Left cardiac atrium (tissue), 4 donors: ENCODE data around the gene ACTMAP. TPM values are rescaled to one million over a fixed set of nuclear protein-coding genes. Genes with fewer than 3 reads are reported as not detected.
A peak's percentile ranks its signal among the peaks of the same experiment; 100 is the strongest.
"Not testable (repeated sequence)": the region's sequence is repeated elsewhere in the genome, so short reads cannot be mapped to it uniquely, and the experiment has no call there.

Source experiments
- ATAC-seq, 2 donors: fragments of 200-7000 bp; cut with Tn5 transposase; one replicate each; pipeline ENCODE4 v1.9.1; 2020; ENCODE audit warnings: mild to moderate bottlenecking in 2 of 2, moderate library complexity in 2 of 2
- DNase-seq: peaks from one replicate; pipeline ENCODE4 v3.0.0-alpha.2; 2020
- intact Hi-C, 2 donors: fragments of 100-400 bp; cut with DNase I; formaldehyde crosslinking; loops; one replicate each; pipeline versions ENCODE4 v1.14.1 to v1.15.1; 2022 to 2023
- total RNA-seq, 2 donors: library from RNA; stranded (reverse); fragmentation: NEBNext Ultra II Directional; extraction: Animal tissue kit (Norgen Biotek cat#: 25700); gene quantifications; one replicate each; pipeline ENCODE4 v1.2.1, GENCODE V29; 2021
- donor health status: DM: no; HTN: yes; CAD: no.
- donor health status: DM: no; HTN: yes; CAD: no; lungs with severe emphysema.
- donor health status: DM: yes; HTN: yes; CAD: no.
- donor health status: Dilated cardiomyopathy.

Gene ACTMAP
- total RNA-seq, 2 donors from 2014 or later: 4.2 to 6.2 TPM

DNA sequence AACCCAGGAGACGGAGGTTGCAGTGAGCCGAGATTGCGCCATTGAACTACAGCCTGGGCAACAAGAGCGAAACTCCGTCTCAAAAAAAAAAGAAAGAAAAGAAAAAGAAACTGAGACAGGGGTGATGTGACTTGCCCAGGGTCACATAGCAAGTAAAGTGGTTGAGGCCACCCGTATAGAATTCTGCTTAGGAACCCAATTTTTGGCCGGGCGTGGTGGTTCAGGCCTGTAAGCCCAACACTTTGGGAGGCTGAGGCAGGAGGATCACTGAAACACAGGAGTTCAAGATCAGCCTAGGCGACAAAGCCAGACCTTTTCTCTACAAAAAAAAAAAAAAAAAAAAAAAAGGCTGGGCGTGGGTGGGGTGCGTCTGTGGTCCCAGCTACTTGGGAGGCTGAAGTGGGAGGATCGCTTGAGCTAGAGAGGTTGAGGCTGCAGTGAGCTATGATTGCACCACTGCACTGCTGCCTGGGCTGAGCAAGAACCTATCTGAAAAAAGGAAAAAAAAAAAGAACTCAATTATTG is 2.0 kb upstream of the ACTMAP start:
- DNase-seq (no peak), ATAC-seq (no peak)
- intact Hi-C loops: loop anchor here in 1 of 2 donors (5.0 kb wide), 1 partner anchor 35 kb away; the partner anchor contains the start of genes COQ8B and ITPKC

DNA sequence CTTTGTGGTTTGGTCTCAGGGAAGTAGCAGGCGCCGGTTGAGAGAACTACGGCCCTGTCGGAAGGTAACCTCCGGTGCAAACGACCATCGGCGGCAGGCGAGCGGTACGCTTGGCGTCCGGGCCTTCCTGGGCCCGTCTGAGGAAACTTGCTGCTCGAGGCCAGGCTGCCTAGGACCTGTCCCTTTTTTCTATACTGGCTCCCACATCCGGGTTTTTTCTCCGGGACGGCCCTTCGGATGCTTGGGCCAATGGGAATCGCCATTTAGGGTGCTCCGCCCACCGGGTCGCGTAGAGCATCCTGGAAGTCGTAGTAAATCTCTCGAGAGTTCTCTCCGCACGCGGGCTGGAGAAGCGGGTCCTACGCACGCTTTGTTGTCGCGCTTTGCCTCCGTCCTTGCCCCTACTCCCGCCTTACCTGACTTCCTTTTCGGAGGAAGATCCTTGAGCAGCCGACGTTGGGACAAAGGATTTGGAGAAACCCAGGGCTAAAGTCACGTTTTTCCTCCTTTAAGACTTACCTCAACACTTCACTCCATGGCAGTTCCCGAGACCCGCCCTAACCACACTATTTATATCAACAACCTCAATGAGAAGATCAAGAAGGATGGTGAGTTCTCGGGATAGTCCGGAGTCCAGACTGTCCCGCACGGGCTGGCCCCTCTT is 729 bp upstream of the ACTMAP start, which contains the start of gene SNRPA:
Gene SNRPA (plus strand): TSS at position 330 of the 664 bp plus-strand sequence. CDS start 206 bp downstream, at position 536.
- intact Hi-C loops: loop anchor here in 1 of 2 donors (5.0 kb wide), 1 partner anchor 34 kb away; the partner anchor contains the start of genes COQ8B and ITPKC
- DNase-seq (peak; percentile 98), ATAC-seq (peak; percentile 83 to 91)

GRCh38 chr19:40747536-40747935 is 2.7 kb downstream of the ACTMAP start:
- intact Hi-C loops: no loop called here
- DNase-seq: no peak
- no peak for ATAC-seq

- DNase-seq (no peak), ATAC-seq (peak in 1 of 2 donors; percentile 8)
- intact Hi-C loops: no loop called here
Observed at GRCh38 chr19:40745402-40745780, 4.9 kb downstream of the ACTMAP start.

DNA sequence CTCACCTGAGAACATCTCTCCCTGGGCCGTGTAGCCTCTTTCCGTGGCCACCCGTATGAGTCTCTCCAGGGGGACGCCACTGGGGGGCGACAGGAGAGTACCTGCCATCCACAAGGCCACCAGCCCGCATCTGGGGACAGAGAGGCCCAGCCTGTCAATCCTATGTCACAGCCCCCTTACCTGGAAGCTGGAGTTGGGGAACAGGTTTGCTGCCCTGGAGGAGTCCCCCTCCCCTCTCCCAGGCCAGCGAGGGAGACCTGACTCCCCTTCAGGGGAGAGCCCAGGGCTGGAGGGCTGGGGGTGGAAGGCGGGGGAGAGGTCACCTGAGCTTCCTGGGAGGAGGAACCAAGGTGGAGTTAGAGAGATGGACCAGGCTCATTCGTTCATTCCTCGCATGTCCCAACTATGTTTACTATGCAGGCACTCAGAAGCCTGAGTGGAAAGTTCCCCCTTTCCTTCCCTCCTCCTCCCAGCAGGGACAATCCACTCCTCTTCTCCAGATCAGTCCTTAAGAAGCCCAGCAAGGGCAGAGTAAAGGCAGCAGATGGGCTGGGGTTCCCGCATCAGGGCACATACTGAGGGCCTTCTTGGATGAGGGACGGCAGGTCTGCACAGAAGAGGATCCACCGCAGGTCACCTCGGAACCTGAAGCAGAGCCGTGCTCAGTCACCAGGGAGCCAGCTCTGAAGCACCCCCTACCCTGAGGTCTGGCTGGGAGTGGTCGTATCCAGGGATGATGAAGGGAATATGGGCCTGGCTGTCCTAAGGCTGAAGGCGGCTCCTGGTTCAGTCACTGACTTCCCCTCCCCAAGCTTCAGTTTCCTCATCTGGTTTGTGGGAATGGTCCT is 5.5 kb downstream of the ACTMAP start:
- ATAC-seq (no peak), DNase-seq (no peak)
- intact Hi-C loops: no loop called here

GRCh38 chr19:40743926-40744325 is 6.4 kb downstream of the ACTMAP start:
- DNase-seq: no peak
- no peak for ATAC-seq
- intact Hi-C loops: no loop called here

GRCh38 chr19:40742886-40743285 is 7.4 kb downstream of the ACTMAP start:
- DNase-seq: no peak
- intact Hi-C loops: no loop called here
- ATAC-seq: no peak

DNA sequence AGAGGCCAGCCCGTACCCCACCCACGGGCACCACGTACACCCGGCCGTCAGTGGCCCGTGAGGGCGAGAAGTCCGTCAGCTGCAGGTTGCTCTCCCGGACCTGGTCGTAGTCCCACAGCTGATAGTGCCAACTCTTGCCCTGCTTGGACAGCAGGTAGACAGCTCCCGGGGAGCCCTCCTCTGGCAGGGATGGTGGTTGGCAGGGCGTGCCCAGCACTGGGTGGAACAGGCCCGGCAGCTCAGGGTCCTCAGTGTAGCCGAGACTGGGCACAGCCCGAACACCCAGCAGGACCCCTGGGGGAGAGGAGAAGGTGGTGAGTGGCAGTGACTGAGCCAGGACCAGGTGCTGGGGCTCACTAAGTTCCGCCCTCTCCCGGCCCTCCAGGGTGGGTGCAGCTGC is 7.8 kb downstream of the ACTMAP start:
- ATAC-seq (peak in 1 of 2 donors; percentile 6), DNase-seq (no peak)
- intact Hi-C loops: no loop called here

DNA sequence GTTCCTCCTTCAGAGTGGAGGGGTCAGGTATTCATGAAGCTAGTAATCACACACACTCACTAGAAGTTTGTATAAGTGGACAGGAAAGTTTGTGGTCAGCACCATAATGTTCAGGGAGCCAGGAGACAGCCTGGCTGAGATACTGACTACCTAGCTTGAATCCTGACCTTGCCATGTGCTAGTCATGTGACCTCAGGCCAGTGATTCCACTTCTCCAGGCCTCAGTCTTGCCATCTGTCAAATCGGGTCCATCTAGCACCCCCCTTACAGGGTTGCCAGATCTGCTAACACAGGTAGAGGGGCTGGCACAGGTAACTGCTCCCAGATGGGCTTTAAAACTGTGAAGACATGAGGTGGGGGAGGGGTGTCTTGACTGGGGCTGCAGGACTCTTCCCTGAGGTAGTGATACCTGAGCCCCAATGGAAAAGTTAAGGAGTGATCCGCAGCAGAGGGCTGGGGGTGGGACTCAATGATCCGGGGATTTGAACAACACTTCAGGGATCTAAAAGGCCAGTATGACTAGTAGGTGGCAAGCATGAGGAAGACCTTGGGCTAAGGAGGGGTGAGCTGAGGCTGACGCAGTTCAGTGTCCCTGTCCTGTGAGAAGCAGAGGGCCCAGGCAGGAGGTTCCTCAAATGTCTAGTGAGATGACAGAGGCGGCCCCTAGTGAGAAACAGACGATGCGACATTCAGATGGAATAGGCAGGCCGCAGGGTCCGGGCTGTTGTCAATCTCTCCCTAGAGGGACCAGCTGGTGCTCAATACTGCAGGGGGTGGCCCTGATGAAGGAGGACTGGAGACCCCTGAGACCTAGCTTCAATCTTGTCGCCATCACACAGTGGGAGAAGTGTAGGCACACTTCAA is 8.5 kb downstream of the ACTMAP start:
- DNase-seq: no peak
- ATAC-seq: no peak
- intact Hi-C loops: no loop called here

- ATAC-seq (peak; percentile 6 to 89), DNase-seq (peak; percentile 56)
- intact Hi-C loops: no loop called here
Observed at GRCh38 chr19:40740747-40741146, 9.5 kb downstream of the ACTMAP start.

DNA sequence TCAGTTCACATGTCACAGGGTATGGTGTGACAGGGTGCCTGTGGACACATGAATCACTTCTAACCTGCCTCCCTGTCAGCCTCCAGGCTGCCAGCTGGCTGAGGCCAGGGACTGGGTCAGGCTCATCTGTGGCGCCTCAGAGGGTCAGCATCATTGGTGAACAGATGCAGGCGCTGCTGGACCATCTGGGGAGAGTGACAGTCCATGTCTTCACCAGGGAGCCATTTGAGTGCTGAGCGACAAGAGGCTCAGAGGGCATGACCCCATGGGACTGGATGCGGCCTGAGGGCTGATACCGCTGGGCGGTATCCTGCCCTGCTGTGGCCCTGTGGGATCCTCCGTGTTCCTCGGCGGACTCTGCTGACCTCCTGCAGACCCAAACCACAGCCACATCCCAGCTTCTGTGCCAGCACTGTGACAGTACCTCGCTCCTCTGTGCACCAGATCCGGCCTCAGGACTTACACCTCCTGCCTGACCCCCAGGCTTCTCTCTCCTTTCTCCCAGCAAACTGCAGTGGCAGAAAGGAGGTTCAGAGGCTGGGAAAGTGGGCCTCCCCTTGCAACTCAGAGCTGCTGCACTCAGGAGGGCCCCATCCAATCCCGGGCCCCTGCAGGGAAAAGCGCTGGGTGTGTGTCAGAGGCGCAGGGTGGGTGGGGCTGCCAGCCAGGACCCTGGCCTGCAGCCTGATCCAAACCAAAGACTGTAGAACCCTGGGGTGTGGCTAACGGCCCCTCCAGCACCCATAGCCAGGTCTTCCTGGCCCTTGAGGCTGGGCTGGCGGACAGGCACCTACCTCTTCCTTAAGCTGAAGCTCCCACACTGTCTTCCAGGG is 10.2 kb downstream of the ACTMAP start:
- ATAC-seq (peak in 1 of 2 donors; percentile 6), DNase-seq (no peak)
- intact Hi-C loops: no loop called here

DNA sequence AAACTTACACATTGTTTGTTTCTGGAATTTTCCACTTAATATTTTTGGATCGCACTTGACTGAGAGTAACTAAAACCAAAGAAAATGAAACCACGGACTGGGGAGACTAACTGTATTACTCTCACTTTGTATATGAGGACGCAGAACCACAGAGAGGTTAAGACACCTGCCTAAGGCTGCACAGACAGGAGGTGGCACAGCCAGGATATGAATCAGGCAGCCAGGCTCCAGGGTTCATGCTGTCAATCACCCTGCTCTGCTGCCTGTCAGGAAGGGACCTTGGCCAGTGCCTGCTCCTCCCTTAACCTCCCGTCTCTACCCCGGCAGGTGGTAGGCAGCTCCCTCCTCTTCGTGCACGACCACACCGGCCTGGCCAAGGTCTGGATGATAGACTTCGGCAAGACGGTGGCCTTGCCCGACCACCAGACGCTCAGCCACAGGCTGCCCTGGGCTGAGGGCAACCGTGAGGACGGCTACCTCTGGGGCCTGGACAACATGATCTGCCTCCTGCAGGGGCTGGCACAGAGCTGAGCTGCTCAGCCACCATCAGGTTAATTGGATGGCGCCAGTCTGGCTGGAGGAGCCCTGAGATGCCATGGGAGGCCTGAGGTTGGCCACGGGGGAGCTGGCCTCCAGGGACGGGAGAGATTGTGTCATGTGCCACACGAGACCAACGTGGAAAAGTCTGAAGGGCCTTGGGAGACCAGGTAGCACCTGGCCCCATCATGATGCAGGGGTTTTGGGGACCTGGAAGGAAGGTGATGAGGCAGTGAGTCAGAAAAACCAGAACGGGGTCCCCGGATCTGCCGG is 11.0 kb downstream of the ACTMAP start:
- DNase-seq (no peak), ATAC-seq (no peak)
- intact Hi-C loops: no loop called here

DNA sequence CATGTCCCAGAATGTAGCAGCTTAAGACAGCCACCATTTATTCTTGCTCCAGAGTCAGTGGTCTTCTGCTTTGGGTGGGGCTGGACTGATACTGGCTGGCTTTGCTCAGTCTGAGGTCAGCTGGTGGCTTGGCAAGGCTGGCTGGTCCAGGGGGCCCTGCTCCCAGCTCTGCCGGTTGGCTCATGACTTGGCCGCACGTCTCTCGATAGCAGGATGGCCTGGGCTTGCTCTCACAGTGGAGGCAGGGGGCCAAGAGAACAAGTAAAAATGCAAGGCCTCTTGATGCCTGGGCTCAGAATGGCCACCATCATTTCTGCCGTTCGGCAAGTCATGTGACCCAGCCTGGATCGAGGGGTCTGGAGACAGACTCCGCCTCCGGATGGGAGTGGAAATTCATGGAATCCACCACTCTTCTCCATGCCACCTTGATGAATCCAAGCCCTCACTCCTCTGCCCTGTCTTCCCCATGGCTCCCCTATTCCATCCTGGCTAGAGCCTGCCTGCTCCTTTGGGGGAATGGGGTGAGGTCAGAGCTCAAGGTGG is 13.1 kb downstream of the ACTMAP start:
- no peak for DNase-seq
- no peak for ATAC-seq
- intact Hi-C loops: no loop called here

DNA sequence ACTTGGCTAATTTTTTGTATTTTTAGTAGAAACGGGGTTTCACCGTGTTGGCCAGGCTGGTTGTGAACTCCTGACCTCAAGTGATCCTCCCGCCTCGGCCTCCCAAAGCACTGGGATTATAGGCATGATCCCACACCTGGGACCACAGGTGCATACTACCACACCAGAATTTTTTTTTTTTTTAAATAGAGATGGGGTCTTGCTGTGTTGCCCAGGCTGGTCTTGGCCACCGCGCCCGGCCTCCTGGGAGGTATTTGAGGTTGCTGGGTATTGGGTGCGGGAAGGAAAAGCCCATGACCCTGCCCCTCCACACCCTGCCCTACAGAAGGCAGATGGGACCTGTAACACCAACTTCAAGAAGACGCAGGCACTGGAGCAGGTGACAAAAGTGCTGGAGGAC is 13.6 kb downstream of the ACTMAP start:
- intact Hi-C loops: no loop called here
- DNase-seq (no peak), ATAC-seq (no peak)

GRCh38 chr19:40735013-40735771 is 15.1 kb downstream of the ACTMAP start:
- no peak for DNase-seq
- no peak for ATAC-seq
- intact Hi-C loops: no loop called here

GRCh38 chr19:40733149-40733548 is 17.1 kb downstream of the ACTMAP start:
- DNase-seq: no peak
- intact Hi-C loops: no loop called here

DNA sequence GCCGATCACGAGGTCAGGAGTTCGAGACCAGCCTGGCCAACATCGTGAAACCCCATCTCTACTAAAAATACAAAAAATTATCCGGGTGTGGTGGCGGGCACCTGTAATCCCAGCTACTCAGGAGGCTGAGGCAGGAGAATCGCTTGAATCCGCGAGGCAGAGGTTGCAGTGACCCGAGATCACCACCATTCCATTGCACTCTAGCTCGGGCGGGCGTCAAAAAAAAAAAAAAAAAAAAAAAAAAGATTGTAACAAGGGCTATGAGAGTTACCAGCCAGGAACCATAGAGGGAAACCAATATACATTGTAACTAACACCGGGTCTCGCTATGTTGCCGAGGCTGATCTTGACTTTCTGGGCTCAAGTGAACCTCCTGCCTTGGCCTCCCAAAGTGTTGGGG is 18.0 kb downstream of the ACTMAP start:
- DNase-seq, intact Hi-C loops, ATAC-seq: not testable (repeated sequence)

More at GRCh38 chr19:40733149-40733548, 17.1 kb downstream of the ACTMAP start:
- no peak for ATAC-seq
